ENCODE results near the gene NEGR1.

NEGR1 gene

DNA sequence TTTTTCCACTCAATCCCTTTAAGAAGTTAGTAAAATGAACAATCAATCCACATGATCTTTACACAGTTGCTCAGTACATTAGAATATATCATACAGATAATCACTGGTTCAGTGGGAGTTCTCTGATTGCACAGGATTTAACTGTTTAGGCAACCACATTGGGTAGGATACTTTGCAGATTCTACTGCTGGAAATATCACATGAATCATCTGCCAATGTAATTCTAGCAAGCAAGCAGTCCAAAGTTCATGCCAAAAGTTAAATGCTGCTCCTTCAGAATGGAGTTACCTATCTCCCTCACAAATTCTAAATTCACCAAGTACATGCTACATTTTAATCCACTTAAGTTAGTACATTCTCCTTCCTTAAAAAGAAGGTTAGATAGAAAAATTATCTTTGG, 52.4 kb downstream of the NEGR1 start:
- DNase-seq, result no peak

DNA sequence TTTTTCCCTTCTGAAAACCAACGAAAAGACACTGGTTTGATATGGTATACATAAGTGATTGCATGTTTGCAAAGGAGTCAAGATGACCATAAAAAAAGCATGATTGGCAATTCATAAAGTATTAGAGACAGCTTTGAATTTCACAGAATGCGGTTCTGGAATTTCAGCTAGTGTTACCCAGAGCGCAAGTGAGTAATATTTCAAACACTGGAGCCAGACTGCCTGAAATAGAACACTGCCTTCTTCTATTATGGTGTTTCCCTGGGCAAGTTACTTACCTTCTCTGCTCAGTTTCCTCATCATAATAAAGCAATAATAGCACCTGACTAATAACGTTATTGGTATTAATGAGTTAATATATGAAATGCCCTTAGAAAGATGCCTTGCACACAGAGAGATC, 54.7 kb downstream of the NEGR1 start:
- peak; percentile 26 for DNase-seq

DNA sequence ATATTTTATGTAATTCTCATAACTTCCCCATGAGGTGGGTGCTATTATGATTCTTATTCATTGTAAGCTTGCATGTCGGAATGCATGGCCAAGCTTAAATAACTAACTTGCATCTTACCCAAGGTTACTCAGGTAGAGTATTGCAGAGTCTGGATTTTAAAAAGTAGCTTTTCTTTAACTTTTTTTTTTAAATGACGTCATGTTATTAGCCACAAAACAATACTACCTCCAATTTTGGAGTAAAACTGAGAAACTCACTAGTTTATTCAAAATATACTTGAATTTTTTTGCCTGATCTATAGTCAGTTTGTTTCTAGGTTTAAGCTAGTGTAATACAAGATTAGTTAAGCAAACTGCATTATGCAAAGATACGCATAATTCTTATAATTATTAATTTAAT, 57.8 kb downstream of the NEGR1 start:
- DNase-seq, result no peak

DNA sequence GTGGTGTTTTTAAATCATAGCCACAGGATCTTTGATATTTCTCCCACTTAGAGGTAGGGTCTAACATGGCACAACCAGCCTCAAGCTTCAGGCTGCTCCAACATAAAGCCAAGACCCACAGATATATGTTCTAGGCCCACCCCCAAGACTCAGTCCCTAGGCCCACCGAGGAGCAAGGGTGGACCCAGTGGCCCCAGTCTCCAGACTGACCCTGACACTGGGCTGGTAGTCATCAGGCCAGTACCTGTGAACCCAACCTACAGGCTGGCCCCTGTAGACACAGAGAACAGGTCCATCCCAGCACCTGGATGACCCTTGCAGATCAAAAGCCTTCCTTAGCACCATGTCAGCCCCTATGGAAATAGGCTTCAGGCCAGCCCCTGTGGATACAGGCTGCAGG, 60.5 kb downstream of the NEGR1 start:
- DNase-seq, result no peak

DNA sequence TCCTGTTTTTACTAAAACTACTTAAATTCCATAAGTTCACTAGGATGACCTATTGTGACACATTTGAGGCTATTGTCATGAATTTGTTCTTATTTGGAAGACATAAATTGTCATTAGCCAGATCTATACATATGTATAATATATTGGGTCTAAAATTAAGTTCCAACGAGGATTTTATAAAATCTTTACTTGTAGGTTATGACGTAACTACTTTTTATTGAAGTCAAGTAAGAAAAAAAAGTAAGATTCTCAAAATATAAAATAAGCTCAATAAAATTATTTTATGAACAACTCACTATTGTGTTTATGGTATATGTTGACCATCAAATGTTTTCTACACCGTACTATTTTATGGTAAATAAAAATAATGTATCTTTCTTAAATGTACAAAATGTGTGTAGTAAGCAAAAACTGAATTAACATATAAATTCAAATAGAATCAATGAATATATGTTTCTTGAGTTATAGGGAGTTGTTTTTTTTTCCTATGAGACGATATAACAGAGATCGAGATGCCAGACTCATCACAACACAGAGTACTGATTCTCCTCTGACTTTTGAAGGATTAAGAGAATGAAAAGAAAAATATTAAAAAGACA, 64.1 kb downstream of the NEGR1 start:
- no peak for DNase-seq

DNA sequence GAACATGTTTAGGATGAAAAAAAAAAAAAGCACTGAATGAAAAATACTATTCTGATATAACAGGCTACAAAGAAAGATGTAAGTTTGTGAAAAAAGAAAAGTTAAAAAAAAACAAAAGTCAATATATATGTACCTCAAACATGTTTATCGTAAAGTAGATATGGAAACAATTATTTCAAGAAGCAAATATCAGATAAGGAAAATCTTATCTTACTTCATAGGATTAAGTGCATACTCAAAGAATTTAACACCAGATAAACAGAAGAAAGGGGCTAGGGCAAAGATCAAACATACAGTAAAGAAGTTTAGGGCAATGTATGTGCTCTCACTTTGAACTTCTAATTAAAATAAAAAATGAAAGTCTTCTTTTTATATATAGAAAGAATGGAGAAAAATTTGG, 75.3 kb downstream of the NEGR1 start:
- no peak for DNase-seq

DNA sequence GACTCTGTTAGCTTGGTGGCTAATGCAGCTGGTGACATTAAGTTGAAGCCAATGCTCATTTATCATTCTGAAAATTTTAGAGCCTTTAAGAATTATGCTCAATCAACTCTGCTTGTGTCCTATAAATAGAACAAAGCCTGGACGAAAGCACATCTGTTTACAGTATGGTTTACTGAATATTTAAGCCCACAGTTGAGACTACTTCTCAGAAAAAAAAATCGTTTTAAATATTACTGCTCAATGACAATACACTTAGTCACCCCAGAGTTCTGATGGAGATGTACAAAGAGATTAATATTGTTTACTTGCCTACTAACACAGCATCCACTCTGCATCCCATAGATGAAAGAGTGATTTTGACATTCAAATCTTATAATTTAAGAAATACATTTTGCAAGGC, 79.6 kb downstream of the NEGR1 start:
- no peak for DNase-seq

DNA sequence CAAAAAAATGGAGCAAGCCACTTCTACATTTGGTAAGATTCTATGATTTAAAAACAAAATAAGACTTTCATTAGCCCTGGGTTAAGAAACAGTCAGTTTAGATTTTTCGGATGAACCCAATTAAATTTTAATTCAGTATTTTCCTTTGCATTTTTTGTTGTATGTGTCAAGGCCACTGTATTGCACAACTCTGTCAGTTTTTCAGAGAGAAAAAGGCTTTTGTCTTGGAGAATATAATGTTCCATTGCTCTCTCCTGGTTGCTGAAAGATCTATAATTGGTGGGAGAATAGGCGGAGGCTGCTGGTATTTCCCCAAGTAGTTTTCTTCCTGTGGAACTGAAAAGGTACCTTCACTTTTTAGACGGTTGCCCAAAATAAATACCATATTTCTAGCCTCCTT, 84.6 kb downstream of the NEGR1 start:
- DNase-seq, result no peak

DNA sequence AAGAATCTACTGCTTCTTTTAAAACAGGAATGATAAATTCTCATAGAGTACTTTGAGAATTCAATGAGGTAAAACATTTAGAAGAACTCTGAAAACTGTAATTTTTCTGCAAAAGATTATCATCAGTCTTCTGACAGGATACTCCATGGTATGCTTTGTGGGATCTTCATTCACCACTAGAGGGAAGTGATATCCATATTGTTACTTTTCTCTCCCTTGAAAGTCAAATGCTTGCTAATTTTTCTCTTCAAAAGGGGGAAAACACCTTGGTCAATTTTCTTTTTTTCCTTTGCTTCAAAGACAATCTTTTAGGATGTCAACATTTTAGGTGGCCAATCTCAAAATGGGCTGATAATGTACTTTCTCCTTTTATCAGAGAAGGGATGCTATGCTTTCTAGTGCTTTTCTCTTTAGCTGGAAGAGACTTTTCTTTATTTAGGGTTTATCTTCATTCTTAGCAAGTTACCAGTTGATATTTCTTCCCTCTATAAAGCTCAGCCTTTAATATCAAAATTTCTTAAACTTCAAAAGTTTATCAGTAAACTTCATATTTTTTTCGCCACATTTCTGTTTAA, 95.5 kb downstream of the NEGR1 start:
- DNase-seq, result peak; percentile 9

DNA sequence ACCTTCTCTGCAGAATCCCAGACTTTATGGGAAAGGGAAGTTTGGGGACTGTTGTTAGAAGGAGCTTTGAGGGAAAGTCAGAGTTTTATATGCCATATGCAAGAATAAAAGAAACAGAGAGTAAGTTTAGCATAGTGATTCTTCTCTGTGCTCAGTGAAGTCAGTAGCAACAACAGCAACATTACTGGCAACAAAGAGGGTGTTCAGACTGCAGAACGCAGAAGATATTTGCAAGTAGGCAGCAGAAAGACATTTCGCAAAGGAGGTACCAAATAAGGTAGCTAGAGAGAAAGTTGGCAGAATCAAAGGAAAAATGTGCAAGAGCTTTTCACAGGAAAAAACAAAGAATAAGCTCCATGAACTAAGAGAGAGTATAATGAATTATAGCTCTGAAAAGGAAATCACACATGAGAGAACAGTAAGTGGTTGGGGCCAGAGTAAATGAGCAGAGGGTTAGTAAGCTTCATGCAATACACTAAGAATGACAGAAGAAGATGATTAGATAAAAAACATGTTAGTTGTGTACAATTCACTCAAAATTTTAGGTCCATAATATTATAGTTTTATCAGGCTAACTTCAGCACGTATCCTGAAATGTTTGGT, 98.1 kb downstream of the NEGR1 start:
- no peak for DNase-seq

DNA sequence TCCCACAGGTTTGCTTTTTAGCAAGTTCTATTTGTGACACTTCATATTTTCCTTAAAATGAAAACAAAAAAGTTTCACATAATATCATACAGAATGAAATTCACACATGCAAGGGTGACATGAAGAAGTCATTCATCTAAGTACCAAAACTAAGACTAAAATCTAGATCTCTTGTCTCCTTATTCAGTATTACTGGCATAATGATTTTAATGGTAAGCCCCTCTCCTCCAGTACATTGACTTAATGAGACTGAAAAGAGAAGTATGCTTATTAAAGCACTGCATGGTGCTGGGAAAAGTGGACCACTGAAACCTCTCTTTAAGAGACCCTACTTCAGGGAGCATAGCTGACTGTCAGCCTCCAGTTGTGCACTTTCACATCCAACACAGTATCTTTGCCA, 99.5 kb downstream of the NEGR1 start:
- DNase-seq, result no peak

DNA sequence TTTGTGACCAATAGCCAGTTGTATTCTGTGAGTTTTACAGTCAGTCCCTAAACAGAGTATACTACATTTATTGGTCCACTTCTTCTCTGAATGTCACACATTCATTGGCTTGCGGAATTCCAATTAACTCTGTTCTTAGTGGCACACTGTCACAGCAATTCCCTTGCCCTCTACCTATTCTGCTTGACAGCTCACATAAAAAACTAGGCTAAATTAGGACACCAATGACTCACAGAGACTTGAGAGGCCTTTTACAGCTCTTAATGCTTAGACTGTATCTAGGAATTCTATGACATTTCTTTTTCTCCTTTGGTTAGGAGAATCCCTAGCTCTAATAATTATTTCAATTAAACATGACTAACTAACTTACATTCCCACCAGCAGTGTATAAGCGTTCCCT, 104.1 kb downstream of the NEGR1 start:
- DNase-seq, result no peak

DNA sequence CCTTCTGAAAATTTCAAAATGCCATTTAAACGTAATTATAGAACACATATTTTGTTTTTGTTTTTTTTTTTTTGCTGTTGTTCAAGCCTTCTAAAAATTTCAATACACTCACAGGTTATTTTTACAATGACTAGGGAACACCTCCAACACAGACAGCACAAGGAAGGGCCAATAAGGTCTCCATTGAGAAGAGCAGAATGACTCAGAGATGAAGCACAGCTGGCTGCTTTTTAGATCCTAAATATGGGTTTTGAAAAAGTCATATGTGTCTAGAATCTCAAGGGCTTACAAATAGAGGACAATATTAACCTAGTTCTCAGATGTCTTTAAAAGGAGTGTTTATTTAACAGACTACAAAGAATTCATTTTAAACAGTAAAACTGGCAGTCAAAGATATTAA, 104.6 kb downstream of the NEGR1 start:
- no peak for DNase-seq

DNA sequence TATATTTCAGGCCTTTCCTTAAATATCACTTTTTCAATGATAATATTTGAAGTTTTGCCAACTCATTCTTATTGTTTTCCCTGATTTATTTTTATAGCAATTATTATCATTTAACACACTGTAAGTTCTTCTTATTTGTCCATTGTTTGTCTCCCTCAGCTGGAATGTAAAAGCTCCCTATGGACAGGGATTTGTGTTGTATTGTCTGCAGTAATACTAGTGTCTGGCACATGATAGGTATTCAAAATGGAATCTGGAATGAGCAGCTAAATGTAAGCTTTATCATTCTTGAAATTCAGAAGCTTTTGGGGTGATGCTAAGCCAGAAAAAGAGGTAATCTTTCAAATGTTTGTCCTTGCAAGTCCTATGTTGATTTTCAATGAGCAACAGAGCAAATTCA, 112.1 kb downstream of the NEGR1 start:
- no peak for DNase-seq

DNA sequence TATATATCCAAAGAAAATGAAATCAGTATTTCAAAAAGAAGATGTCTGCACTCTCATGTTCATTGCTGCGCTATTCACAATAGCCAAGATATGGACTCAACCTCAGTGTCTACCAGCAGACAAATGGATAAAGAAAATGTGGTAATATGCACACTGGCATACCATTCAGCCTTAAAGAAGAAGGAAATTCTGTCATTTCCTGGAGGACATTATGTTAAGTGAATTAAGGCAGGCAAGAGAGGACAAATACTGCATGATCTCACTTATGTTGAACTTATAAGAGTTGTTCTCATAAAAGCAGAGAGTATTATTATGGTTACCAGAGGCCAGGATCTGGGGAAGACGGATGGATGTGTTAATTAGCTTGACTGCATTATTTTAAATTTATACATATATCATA, 115.9 kb downstream of the NEGR1 start:
- no peak for DNase-seq

DNA sequence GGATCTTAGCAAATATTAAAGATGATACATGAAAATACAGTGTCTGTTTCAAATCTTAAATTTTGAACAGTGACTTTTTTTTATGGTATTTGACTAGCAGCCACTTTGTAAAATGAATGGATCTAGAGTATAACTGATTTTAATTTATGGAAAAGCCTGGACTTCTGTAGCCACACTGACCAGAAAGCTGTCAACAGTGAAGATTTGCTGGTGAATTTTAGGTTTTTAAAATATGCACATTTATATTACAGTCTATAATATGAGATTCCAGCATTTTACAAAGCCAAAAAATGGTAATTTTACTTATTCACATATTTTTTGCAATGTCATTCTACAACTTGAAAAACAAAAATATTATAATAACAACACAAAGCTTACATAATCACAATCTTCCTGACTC, 131.8 kb downstream of the NEGR1 start:
- DNase-seq, result no peak

DNA sequence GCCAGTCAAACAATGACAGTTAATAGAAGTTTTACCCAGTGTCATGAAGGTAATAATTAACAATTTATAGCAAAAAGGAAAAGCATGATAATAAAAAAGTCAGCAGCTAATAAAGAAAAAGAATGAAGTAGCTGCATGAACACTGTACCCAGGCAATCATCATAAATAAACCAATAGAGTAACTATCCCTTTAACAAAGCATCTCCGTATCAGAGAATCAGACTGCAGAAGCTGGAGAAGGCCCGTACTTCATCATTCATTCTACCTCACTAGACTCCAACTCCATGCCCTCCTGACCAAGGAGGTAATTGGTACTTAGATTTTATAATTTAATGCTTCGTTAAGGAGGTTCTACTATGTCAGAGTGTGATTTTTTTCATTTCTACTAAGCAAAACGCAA, 140.5 kb downstream of the NEGR1 start:
- no peak for DNase-seq

DNA sequence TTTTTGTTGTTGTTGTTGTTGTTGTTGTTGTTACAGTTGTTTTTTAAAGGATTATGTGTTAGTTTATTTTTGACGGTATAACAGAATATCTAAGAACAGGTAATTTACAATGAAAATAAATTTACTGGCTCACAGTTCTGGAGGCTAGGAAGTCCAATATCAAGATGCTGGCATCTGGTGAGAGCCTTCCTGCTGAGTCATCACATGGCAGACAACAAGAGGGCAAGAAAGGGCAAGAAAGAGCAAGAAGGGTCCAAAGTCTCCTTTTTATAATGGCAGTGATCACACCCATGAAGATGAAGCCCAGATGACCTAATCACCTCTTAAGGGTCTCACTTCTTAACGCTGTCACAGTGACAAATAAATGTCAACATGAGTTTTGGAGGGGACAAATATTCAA, 142.1 kb downstream of the NEGR1 start:
- DNase-seq, result no peak

DNA sequence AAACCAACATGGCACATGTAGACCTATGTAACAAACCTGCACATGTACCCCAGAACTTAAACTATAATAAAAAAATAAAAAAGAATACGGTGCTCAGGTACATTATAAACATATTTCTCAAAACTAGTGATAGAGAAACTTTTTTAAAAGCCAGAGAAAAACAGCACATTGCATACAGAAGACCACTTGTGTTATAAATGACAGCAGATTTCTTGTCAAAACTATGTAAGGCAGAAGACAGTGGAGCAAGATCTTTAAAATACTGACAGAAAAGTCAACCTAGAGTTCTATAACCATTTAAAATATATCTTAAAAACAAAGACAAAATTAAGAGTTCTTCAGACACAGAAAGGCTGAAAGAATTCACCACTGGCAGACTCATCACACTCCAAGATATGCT, 144.7 kb downstream of the NEGR1 start:
- DNase-seq, result no peak

DNA sequence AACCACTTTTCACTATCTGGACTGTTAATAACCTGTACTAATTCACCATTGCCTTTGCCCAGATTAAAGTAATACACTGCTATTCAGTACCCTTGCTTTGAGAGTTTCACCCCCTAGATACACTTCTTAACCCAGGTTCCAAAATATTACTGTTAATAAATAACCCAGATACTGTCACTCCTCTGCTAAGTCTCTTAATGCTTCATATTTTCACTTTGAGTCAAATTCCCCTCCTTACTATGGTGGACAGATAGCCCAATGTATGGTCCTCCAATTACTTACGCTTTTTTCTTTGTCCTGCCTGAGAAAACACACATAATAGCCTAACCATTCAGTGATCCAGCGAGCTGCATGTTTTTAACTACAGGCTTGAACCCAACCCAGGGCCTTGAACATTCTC, 152.5 kb downstream of the NEGR1 start:
- DNase-seq, result no peak

DNA sequence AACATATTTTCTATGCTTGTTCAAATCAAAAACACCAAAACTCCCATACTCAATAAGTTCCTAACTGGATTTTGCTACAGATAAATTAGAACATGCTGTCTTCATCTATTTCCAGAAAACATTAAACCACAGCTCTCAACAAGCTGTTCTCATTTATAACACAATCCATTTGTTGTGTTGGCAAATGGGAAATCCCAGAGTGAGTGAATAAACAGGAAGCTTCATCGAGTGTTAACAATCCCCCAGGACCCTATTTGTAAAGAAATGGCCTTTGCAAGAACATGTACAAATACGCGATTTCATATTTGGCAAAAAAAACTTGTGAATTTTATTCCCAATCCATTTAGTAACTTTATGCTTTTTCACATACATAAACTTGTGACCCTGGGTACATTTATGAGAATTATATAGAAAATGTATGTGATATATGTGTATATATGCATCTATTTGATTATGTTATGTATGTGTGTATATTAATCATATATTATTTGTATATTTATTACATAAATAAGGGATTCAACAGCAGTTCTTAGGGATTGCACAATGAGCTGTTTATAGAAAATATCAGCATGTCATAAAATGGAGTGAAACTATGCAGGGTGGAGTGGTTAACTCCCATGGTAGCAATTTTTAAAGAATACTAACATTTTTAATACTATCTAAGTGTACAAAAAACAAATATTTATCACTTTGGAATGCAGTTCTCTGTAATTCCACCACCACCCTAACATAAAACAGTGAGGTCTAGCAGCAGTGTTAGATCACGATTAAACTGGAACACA, 160.0 kb downstream of the NEGR1 start:
- DNase-seq, result no peak

DNA sequence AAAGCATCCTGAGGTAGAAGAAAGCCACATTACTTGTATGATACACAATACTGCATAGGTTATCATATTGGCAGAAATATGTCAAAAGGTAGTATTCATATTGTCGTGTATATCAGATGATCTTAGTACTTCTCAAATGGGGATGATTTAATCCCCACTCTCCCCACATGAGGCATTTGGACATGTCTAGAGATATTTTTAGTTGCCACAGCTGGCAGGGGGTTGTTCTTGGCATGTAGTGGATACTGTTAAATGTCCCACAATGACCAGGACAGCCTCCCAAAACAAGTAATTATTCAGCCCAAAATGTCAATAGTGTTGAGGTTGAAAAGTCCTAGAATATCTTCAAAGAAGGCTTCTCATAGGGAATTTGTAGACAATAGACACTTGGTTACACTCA, 162.8 kb downstream of the NEGR1 start:
- DNase-seq, result no peak

DNA sequence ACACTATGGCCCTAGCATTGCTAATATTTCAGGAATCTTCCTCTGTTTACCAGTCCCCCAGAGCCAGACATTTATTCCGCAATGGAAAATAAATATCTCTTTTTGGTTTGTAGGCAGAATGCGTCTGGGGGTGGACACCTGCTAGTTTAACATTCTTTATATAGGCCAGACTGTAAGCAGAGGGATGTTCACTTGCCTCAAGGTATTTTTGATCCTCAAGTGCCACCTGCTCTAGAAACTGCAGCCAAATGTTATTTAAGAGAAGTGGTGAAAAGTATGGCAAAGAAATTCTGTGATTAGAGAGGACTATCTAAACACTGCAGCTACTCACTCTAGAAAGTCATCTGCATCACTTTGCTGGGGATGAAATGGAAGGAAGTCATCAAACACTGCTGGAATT, 164.7 kb downstream of the NEGR1 start:
- DNase-seq, result no peak

DNA sequence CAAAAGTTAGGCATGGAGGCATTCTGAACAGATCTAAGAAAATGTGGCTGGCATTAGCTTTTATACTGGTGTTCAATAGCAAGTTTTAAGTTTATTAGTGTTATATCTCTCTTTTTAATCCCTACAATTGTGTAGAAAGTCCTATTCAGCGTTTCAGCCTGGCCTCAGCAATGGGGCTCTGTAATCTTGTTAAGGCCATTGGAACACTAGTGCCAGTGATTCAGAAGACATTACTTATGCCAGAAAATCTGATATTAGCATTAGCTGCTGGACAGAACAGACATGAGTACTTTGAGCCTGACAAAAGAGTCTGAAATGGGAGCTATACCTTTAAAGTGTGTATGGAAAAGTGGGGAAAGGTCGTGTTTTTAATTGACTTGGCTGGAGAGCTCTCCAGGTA, 167.0 kb downstream of the NEGR1 start:
- no peak for DNase-seq
